IPS-15b (cell line): ENCODE measurements around the gene GOLGA8S.
"Not testable (repeated sequence)": the region's sequence is repeated elsewhere in the genome, so short reads cannot be mapped to it uniquely, and the experiment has no call there.

Experiments
- H3K27me3 ChIP-seq: one replicate; pipeline ENCODE4 v1.6.1; 2013; ENCODE audit warnings: low read length; ENCODE audit not compliant: control insufficient read depth, insufficient read depth
- H3K36me3 ChIP-seq: one replicate; pipeline ENCODE4 v1.6.1; 2013; ENCODE audit warnings: low read length; ENCODE audit not compliant: control insufficient read depth, insufficient read depth
- H3K4me1 ChIP-seq: one replicate; pipeline ENCODE4 v1.6.1; 2013; ENCODE audit warnings: mild to moderate bottlenecking, low read length; ENCODE audit not compliant: control insufficient read depth, insufficient read depth
- H3K4me3 ChIP-seq: one replicate; pipeline ENCODE4 v1.5.1; 2013; ENCODE audit warnings: low read depth, low read length
- H3K9ac ChIP-seq: one replicate; pipeline ENCODE4 v1.6.1; 2013; ENCODE audit warnings: low read depth, mild to moderate bottlenecking, low read length
- H3K9me3 ChIP-seq: one replicate; pipeline ENCODE4 v1.6.1; 2013; ENCODE audit warnings: mild to moderate bottlenecking, low read length; ENCODE audit not compliant: control insufficient read depth, insufficient read depth

Gene GOLGA8S, protein sequence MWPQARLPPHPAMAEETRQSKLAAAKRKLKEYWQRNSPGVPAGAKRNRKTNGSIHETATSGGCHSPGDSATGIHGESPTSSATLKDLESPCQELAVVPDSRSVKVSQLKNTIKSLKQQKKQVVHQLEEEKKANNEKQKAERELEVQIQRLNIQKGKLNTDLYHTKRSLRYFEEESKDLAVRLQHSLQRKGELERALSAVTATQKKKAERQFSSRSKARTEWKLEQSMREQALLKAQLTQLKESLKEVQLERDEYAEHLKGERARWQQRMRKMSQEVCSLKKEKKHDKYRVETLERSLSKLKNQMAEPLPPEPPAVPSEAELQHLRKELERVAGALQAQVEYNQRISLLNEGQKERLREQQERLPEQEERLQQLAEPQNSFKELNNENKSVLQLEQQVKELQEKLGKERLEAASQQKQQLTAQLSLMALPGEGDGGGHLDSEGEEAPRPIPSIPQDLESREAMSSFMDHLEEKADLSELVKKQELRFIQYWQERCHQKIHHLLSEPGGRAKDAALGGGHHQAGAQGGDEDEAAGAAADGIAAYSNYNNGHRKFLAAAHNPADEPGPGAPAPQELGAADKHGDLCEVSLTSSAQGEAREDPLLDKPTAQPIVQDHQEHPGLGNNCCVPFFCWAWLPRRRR

DNA sequence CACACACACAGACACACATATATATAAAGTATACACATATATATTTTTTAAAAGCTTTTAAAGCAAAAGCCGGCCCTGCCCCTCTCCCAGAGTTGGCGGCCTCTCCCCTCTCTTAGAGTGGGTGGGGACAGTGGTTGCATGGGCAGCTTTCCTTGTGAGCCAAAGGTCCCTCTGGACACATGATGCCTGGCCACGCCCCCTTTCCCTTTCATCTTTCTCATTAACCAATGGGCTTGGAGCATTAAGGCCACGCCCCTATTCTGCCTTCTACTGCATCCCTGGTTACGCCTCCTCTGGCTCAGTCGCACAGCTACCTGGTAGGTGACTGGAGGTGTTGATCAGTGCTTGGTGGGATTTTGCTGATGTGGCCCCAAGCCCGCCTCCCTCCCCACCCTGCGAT is at the start of gene GOLGA8S:
GOLGA8S (plus strand) TSS at position 301 of the 400 bp plus-strand sequence; CDS start at position 363, 62 bp downstream.
- H3K4me1 ChIP-seq, H3K4me3 ChIP-seq, H3K27me3 ChIP-seq, H3K36me3 ChIP-seq, H3K9ac ChIP-seq, H3K9me3 ChIP-seq: not testable (repeated sequence)

DNA sequence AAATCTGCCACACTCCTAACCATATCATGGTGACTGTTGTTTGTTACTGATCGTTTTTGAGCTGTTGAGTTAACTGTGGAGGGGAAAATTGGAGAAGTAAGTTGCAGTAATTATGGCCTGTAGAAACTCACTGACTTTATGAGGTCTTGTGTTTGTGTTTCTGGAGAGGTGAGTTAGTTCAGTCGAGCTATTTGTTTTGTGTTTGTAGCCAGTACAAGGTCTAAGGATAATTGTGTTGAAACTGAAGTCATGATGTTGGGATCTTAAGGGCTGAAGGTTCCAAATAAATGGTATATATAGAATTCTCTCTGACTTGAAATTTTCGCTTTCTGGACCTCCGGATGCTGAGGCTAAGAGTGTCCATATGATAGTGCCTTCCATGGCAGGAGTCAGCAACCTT is 49.7 kb upstream of the GOLGA8S start:
- not testable (repeated sequence) for H3K27me3 ChIP-seq, H3K9ac ChIP-seq, H3K36me3 ChIP-seq, H3K9me3 ChIP-seq, H3K4me1 ChIP-seq
- H3K4me3 ChIP-seq: peak overlapping the region; percentile 49

DNA sequence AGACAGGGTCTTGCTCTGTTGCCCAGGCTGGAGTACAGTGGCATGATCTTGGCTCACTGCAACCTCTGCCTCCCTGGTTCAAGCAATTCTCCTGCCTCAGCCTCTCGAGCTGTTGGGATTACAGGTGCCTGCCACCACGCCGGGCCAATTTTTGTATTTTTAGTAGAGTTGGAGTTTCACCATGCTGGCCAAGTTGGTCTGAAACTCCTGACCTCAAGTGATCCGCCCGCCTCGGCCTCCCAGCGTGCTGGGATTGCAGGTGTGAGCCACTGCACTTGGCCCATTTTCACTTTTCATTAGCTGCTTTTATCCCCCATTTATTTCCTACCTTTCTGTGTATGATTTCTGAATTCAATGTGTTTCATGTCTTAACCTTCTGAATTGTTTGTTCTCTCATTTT is 48.6 kb upstream of the GOLGA8S start:
- H3K4me3 ChIP-seq, H3K4me1 ChIP-seq, H3K9ac ChIP-seq, H3K27me3 ChIP-seq, H3K9me3 ChIP-seq, H3K36me3 ChIP-seq: not testable (repeated sequence)

DNA sequence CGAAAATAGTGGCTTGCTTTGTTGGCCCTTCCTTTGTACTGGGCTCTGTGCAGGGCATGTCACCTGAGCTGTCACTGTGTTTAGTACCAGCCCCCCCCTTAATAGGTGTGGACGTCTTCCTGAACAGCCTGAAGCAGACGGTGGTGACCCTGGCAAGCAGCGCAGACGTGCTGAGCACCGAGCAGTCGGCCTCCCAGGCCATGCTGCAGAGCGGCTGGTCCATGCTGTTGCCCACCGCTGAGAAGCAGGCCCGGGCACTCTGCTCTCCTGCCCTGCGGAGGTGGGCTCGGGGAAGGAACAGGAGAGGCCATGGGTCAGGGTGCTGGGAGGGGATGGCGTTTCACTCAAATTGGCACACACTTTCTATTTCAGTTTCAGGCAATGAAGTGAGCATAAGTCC is 43.3 kb upstream of the GOLGA8S start:
- not testable (repeated sequence) for H3K4me1 ChIP-seq, H3K27me3 ChIP-seq, H3K9ac ChIP-seq, H3K4me3 ChIP-seq, H3K36me3 ChIP-seq, H3K9me3 ChIP-seq

DNA sequence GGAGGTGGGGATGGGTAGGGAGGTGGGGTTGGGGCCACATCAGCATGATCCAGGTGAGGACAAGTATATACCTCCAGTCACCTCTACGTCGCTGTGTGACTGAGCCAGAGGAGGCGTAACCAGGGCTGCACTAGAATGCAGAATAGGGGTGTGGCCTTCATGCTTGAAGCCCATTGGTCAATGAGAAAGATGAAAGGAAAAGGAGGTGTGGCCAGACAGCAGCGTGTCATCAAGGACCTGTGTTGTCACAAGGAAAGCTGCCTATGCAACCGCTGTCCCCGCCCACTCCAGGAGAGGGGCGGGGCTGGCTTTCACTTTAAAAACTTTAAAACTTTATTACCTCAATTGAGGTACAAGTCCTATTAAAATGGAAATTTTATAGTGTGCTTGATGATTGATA is 20.5 kb upstream of the GOLGA8S start, which contains the start of gene GOLGA6L26:
GOLGA6L26 (minus strand) TSS at position 101 of the 400 bp plus-strand sequence; CDS start at position 40, 61 bp downstream.
- H3K9ac ChIP-seq, H3K4me1 ChIP-seq, H3K36me3 ChIP-seq, H3K4me3 ChIP-seq, H3K9me3 ChIP-seq, H3K27me3 ChIP-seq: not testable (repeated sequence)

DNA sequence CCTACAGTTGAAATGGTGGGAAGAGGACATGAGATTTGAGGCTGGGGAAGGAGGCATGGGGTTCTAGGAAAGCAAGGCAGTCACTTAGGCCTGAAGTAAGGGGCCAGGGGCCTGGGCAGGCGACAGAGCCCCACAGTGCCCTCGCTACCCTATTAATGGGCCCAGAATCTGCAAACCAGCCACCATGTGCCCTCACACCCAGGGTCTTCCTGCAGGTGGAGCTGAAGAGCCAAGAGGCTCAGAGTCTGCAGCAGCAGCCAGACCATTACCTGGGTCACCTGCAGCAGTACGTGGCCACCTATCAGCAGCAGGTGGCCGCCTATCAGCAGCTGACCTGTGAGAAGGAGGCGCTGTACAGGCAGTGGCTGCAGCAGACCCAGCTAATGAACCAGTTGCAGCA is 8.1 kb downstream of the GOLGA8S start:
- not testable (repeated sequence) for H3K9ac ChIP-seq, H3K4me1 ChIP-seq, H3K4me3 ChIP-seq, H3K36me3 ChIP-seq, H3K27me3 ChIP-seq, H3K9me3 ChIP-seq

DNA sequence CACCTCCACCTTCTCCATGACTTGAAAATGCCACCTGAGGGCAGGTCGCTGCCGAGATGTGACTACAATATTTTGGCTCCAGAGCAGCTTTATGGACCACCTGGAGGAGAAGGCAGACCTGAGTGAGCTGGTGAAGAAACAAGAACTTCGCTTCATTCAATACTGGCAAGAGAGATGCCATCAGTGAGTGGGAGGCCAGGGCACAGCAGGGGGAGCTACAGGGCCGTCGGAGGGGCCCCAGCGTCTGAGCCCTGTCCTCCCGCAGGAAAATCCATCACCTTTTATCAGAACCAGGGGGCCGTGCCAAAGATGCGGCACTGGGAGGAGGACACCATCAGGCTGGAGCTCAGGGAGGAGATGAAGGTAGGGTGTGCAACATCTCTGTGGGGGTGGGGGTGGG is 9.7 kb downstream of the GOLGA8S start:
- H3K36me3 ChIP-seq, H3K4me3 ChIP-seq, H3K9me3 ChIP-seq, H3K9ac ChIP-seq, H3K4me1 ChIP-seq, H3K27me3 ChIP-seq: not testable (repeated sequence)

DNA sequence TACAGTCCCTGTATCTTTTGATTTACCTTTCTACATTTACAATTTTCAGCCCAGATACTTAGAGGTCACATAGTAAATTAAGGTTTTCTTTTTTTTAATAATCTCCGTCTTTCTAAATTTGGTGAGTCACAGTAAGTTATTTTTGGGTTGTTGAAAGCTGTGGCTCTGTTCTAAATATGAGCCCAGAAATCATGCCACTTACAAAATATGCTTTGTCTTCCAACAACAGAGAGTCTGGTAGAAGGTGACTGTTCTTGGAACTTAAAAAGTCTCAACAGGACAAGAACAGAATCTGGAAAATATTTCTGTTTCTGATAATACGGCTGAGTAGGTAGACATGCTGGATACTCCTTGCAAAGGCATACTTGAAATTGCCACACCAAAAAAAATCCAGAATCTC is 16.0 kb downstream of the GOLGA8S start:
- H3K4me1 ChIP-seq: no peaks in the 10 kb centered on the region
- H3K4me3 ChIP-seq: no peak overlapping the region
- H3K27me3 ChIP-seq: no peaks in the 10 kb centered on the region
- H3K9ac ChIP-seq: no peak overlapping the region
- no peaks in the 10 kb centered on the region for H3K9me3 ChIP-seq
- H3K36me3 ChIP-seq: no peaks in the 10 kb centered on the region

DNA sequence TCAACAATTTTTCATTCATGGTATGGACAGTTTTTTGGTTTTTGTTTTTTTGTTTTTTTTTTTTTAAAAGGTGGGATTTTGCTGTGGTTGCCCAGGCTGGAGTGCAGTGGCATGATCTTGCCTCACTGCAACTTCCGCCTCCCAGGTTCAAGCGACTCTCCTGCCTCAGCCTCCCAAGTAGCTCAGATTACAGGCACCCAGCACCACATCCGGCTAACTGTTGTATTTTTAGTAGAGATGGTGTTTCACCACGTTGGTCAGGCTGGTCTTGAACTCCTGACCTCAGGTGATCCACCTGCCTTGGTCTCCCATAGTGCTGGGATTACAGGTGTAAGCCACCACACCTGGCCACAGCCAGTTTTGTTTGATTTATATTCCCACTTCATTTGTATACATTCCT is 16.6 kb downstream of the GOLGA8S start:
- not testable (repeated sequence) for H3K4me1 ChIP-seq, H3K9ac ChIP-seq, H3K9me3 ChIP-seq, H3K36me3 ChIP-seq, H3K27me3 ChIP-seq, H3K4me3 ChIP-seq

DNA sequence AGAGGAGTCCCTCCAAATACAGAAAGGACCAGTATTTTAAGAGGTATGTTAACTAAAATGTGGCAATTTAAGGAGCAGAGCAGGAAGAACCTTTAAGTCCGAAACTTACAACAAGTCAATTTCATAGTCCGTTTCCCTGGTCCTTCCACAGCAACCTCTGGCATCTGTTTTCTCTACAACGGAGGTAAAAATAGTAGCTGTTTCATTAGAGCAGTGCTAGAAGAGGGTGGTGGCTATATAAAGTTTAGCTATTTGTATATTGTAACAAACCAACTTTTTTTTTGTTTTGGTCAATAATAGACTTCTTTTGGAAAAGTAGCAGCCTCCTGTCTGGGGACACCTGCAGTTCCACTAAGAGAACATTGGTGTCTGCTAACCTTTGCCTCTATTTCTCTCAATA is 17.3 kb downstream of the GOLGA8S start:
- H3K9me3 ChIP-seq, H3K4me3 ChIP-seq: not testable (repeated sequence)

DNA sequence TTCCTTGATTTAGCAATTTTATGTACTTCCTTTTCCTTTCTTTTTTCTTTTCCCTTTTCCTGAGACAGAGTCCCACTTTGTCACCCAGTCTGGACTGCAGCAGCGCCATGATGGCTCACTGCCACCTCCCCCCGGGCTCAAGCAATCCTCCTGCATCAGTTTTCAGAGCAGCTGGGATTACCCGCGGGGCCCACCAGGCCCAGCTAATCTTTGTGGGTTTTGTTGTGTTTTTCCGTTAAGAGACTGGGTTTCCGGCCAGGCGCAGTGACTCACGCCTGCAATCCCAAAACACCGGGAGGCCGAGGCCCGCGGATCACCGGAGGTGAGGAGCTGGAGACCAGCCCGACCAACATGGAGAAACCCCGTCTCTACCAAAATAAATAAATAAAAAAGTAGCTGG is 17.7 kb downstream of the GOLGA8S start:
- Histone ChIP-seq H3K4me1 (no peaks in the 10 kb centered on the region), H3K36me3 (no peaks in the 10 kb centered on the region), H3K27me3 (no peaks in the 10 kb centered on the region), H3K4me3 (no peak overlapping the region), H3K9me3 (no peaks in the 10 kb centered on the region), H3K9ac (no peak overlapping the region)

More for the DNA sequence above, 17.3 kb downstream of the GOLGA8S start:
- not testable (repeated sequence) for H3K36me3 ChIP-seq, H3K9ac ChIP-seq, H3K27me3 ChIP-seq, H3K4me1 ChIP-seq

DNA sequence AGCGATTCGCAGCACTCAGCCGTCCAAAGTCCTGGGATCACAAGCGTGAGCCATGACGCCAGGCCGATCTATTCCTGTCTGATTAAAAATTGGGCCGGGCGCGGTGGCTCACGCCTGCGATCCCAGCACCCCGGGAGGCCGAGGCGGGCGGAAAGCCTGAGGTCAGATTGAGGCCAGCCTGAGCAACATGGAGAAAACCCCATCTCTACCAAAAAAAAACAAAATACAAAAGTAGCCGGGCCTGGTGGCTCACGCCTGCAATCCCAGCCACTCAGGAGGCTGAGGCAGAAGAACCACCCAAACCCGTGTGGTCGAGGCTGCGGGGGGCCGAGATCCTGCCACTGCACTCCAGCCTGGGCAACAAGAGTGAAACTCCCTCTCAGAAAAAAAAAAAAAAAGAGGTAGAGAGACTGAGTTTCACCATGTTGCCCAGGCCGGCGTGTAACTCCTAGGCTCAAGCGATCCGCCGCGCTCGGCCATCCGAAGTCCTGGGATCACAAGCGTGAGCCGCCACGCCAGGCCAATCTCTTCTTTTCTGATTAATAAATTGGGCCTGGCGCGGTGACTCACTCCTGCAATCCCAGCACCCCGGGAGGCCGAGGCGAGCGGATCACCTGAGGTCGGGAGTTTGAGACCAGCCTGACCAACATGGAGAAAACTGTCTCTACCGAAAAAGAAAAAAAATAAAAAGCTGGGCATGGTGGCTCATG is 18.5 kb downstream of the GOLGA8S start:
- not testable (repeated sequence) for H3K4me3 ChIP-seq, H3K9me3 ChIP-seq, H3K27me3 ChIP-seq, H3K9ac ChIP-seq, H3K4me1 ChIP-seq, H3K36me3 ChIP-seq
